NCI-H1436 (cell line): ENCODE results near the gene OR5H15.
"Not testable (repeated sequence)": the region's sequence is repeated elsewhere in the genome, so short reads cannot be mapped to it uniquely, and the experiment has no call there.

Source experiments
- DNase-seq: peaks from one replicate; lab custom pipeline; 2025; lab: John Stamatoyannopoulos, UW

Gene OR5H15

GRCh38 chr3:98166396-98166795, at the start of gene OR5H15:
Gene OR5H15 (plus strand): TSS chr3:98166696. CDS start chr3:98168700, 2,004 bp downstream.
- no peak for DNase-seq

DNA sequence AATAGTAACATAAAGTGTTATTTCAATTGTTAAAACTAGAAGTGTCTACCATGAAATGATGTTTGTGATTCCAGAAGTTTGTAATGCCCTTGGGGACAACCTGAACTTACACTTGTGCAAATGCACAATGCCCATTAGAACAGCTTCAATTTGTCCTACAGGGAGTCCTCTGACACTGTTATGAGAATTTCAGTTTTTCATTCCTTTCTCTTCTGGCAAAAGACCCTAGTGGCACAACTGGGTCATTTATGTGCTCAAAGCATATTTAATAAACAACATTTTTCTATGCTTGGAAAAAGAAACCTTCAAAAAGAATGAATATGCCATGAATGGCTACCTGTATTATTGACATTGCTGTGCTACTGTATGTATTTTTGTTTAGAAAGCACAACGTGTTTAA, 36.1 kb upstream of the OR5H15 start, which contains the start of gene OR5H1:
OR5H1 (plus strand) TSS at position 301 of the 400 bp plus-strand sequence. CDS start 1,977 bp downstream, outside the sequence.
- DNase-seq = no peak

DNA sequence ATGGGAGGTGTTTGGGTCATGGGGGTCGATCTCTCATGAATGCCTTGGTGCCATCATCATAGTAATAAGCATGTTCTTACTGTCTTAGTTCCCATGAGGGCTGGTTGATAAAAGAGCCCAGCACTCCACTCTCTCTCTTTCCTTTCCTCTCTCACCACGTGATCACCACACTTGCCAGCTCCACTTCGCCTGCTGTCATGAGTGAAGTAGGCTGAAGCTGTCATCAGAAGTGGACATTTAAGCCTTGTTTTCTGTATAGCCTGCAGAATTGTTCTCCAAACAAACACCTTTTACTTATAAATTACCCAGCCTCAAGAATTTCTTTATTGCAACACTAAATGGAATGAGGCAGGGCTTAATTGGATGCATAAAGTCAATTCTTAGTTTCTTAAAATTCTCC, 29.9 kb upstream of the OR5H15 start:
- DNase-seq = no peak

DNA sequence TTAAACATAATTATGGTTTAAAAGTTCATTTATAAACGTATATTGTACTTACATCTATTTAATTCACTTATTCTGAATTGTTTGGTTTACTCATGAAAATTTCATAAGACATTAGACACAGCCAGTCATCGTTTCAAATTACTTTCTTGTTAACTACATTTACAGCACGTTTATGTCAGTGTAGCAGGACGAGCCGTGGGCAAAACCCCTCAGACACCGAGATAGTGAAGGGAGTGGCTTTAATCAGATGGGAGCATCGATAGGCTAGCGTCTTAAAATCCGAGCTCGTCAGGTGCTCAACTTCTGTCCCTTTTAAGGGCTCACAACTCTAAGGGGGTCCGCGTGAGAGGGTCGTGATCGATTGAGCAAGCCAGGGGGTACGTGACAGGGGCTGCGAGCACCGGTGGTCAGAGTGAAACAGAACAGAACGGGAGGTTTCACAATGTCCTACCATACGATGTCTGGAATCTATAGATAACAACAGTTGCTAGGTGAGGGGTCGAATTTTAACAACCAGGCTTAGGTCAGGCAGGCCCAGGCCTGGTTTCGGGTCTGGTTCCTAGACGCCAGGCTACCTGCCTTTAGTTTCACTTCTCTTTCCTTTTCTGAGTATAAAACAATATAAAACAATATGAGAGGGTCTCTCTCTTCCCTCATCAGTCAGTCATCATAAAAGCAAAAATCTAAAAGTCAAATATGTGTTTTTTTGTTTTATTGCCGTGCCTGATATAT, 28.5 kb upstream of the OR5H15 start:
- DNase-seq = not testable (repeated sequence)

- DNase-seq = no peak
Observed at GRCh38 chr3:98140531-98140930, 26.0 kb upstream of the OR5H15 start.

DNA sequence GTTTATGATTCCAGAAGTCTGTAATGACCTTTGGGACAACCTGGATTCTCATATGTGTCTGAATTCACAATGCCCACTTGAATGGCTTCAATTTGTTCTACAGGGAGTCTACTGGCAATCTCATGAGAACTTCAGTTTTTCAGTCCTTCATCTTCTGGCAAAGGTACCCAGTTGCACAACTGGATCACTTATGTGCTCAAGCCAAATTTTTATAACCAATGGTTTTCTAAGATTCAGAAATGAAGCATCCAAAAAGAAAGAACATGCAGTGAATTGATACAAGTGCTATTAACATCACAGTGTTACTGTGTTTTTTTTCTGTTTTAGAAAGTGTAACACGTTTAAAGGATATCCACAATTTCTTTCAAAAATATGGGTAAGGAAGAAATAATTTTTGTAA, 19.3 kb upstream of the OR5H15 start, which contains the start of gene OR5H14:
OR5H14 (plus strand) TSS at position 301 of the 400 bp plus-strand sequence. CDS start 1,907 bp downstream, outside the sequence.
- no peak for DNase-seq

DNA sequence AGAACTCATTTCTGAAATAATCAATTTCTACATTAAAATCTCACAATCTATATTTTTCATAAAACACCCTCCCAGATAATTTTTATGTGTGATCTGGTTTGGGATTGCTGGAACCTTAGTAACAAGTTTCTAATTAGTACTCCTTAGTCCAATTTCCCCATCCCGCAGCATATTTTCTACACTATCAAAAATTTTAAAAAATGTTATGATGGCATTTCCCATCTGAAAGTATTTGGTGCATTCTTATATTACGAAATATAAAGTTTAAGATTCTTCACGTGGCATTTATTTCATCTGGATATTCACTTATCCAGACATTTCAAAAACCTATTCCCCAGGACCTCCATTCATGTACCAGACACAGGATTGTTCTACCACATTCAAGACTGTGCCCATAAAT, 17.7 kb upstream of the OR5H15 start:
- no peak for DNase-seq

- DNase-seq = not testable (repeated sequence)
Observed at GRCh38 chr3:98149456-98149855, 17.0 kb upstream of the OR5H15 start.

- DNase-seq = no peak
Observed at GRCh38 chr3:98151241-98151640, 15.3 kb upstream of the OR5H15 start.

DNA sequence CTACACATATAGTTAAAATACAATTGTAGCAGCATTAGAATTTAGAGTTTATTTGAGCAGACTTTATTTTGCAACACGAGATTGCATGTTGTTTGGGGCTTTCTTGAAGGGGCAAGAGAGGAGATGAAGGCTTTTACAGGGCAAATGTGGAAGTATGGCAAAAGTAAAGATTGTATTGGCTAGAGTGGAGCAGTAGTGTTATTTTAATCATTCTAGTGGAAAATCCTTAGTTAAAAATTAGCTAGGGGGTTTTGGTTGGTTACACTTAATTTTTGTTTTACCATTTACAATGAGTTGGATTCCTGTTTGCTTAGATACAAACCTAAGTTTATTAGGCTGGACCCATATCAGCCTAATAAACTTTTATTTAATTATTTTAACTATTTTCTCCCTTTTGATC, 4.6 kb downstream of the OR5H15 start:
- DNase-seq = no peak

DNA sequence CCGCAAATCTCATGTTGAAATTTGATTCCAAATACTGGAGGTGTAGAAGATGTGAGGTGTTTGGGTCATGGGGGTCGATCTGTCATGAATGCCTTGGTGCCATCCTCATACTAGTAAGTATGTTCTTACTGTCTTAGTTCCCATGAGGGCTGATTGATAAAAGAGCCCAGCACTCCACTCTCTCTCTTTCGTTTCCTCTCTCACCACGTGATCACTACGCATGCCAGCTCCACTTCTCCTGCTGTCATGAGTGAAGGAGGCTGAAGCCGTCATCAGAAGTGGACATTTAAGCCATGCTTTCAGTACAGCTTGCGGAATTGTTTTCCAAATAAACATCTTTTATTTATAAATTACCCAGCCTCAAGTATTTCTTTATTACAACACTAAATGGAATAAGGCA, 6.1 kb downstream of the OR5H15 start:
- DNase-seq = no peak

DNA sequence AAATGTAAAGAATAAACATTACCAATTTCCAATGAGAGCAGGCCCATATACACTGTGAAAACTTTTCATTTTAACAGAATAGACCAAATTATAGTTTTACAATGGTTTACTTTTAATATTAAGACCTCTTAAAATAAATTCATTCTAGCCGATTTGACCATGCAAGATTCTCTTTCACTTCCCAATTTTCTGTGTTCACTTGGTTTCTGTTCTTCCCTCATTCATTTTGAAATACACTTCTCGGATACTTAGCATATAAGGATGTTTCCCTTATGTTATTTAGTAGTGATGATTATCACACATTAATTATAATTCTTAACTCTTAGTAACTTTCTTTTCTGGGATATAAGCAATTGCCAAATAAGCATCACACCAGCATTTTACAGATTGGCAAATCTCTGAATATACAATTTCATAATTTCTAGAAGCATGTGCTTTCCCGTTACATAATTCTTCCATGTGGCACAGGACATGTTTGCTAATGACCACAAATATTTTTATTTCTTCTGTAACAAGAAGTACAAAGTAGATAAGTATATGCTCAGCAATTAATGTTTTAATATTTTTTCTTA, 13.9 kb downstream of the OR5H15 start:
- no peak for DNase-seq

- no peak for DNase-seq
Observed at GRCh38 chr3:98182196-98182595, 15.7 kb downstream of the OR5H15 start.

GRCh38 chr3:98185180-98185579, 18.7 kb downstream of the OR5H15 start:
- no peak for DNase-seq

DNA sequence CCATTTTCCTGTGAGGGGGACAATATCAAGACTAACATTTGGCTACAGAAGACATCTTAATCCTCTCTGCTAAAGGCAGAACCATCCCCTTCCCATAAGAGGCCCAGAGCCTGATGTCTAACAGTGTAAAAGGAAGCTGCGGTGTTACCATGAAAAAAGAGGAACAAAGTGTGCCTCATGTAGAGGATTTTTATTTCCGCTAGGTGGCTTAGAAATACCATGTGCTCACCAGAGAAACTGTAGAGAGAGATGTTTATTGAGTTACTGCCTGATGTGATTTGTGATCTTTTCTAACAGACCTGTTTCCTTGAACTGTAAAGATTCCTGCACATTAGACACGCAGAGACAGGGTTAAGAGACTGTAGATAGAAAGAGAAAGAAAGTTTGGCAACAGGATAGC, 22.0 kb downstream of the OR5H15 start:
- DNase-seq = no peak

- DNase-seq = not testable (repeated sequence)
Observed at GRCh38 chr3:98190911-98191310, 24.4 kb downstream of the OR5H15 start.

GRCh38 chr3:98196293-98196692, 29.8 kb downstream of the OR5H15 start:
- DNase-seq = not testable (repeated sequence)

DNA sequence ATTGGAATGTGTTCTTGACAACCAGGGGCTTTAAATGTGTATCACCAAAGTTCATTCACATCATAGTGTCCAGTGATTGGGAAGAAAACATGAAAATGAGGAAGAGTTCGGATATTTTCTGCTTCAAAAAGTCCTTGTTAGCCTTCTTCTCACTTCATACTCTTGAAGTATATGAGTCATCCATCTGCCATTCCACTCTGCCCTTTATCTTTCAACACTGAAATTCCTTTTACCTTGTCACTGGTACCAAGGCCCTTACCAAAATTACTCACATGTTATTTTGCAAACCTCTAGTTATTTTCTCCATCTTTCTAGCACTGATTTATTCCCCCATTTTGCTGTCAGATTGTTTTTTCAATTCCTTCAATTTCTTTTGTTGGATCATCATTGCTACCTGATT, 32.5 kb downstream of the OR5H15 start:
- DNase-seq = no peak

GRCh38 chr3:98209244-98209643, 42.7 kb downstream of the OR5H15 start:
- no peak for DNase-seq

DNA sequence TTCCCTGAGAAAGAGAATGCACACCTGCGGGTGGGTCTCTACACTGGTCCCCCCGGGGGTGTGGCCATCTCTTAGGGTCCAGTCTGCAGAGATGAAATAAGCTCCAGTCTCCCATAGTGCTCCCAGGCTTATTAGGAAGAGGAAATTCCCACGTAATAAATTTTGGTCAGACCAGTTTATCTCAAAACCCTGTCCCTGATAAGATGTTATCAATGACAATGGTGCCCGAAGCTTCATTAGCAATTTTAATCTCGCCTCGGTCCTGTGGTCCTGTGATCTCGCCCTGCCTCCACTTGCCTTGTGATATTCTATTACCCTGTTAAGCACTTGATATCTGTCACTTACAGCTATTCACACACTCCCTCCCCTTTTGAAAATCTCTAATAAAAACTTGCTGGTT, 46.8 kb downstream of the OR5H15 start:
- DNase-seq = no peak

- DNase-seq = no peak
Observed at GRCh38 chr3:98215051-98215450, 48.6 kb downstream of the OR5H15 start.
